DOHH2 (cell line): ENCODE measurements around the gene ARHGAP27.

ENCODE experiments used
- H3F3A ChIP-seq: fragments of 200-600 bp; sonication (generic), shearing (Covaris generic); 2 replicates; pipeline ENCODE4 v1.6.0; 2016; ENCODE audit warnings: antibody characterized with exemption, mild to moderate bottlenecking; ENCODE audit not compliant: control insufficient read depth, insufficient read depth
- H3K27ac ChIP-seq: fragments of 200-600 bp; sonication (generic); 2 replicates; pipeline ENCODE4 v1.5.1; 2014; ENCODE audit warnings: low read depth, mild to moderate bottlenecking, low read length, moderate library complexity
- H3K27me3 ChIP-seq: fragments of 200-600 bp; sonication (generic); 2 replicates; pipeline ENCODE4 v1.6.1; 2014; ENCODE audit warnings: mild to moderate bottlenecking, low read length, mixed read lengths; ENCODE audit not compliant: control insufficient read depth
- H3K36me3 ChIP-seq: fragments of 200-600 bp; sonication (generic); 2 replicates; pipeline ENCODE4 v1.6.1; 2014; ENCODE audit warnings: mild to moderate bottlenecking, low read length, moderate library complexity, mixed read lengths; ENCODE audit not compliant: control insufficient read depth
- H3K4me1 ChIP-seq: fragments of 200-600 bp; sonication (generic); 2 replicates; pipeline ENCODE4 v1.6.1; 2014; ENCODE audit warnings: mild to moderate bottlenecking, low read length, mixed read lengths; ENCODE audit not compliant: control insufficient read depth
- H3K4me2 ChIP-seq: fragments of 200-600 bp; sonication (generic); 2 replicates; pipeline ENCODE4 v1.6.0; 2014; ENCODE audit warnings: mild to moderate bottlenecking, low read length, moderate library complexity
- H3K4me3 ChIP-seq: fragments of 200-600 bp; sonication (generic); 2 replicates; pipeline ENCODE4 v1.5.1; 2014; ENCODE audit warnings: mild to moderate bottlenecking, low read length, mixed read lengths
- H3K79me2 ChIP-seq: fragments of 200-600 bp; sonication (generic); 2 replicates; pipeline ENCODE4 v1.6.1; 2014; ENCODE audit warnings: mild to moderate bottlenecking, low read length, mixed read lengths; ENCODE audit not compliant: control insufficient read depth
- H3K9me2 ChIP-seq: fragments of 200-600 bp; sonication (generic); replicated peaks from 2 replicates; pipeline ENCODE4 v1.6.1; 2014; ENCODE audit warnings: mild to moderate bottlenecking, low read length, mixed read lengths; ENCODE audit not compliant: control insufficient read depth
- H3K9me3 ChIP-seq: fragments of 200-600 bp; sonication (generic); 2 replicates; pipeline ENCODE4 v1.6.1; 2014; ENCODE audit warnings: antibody characterized with exemption, low read length, mixed read lengths; ENCODE audit not compliant: control insufficient read depth, insufficient read depth
- H4K20me1 ChIP-seq: fragments of 200-600 bp; sonication (generic); 2 replicates; pipeline ENCODE4 v1.6.0; 2014; ENCODE audit warnings: low read depth, mild to moderate bottlenecking, antibody characterized with exemption, low read length, moderate library complexity; ENCODE audit not compliant: control insufficient read depth, insufficient read depth
- CTCF ChIP-seq: fragments of 200-600 bp; sonication (generic); IDR thresholded peaks from one replicate; pipeline ENCODE4 v1.5.1; 2014; ENCODE audit warnings: antibody characterized with exemption, mild to moderate bottlenecking, low read depth, low read length; ENCODE audit not compliant: poor library complexity, severe bottlenecking
- EZH2phosphoT487 ChIP-seq: fragments of 200-600 bp; sonication (generic); IDR thresholded peaks from 2 replicates; pipeline ENCODE4 v1.6.1; 2017; ENCODE audit warnings: borderline replicate concordance, mild to moderate bottlenecking, antibody characterized with exemption, low read length, moderate library complexity, mixed read lengths

ARHGAP27 gene

GRCh38 chr17:45364531-45365390, 67.9 kb downstream of the ARHGAP27 start:
- TF ChIP-seq CTCF (no peak), EZH2phosphoT487 (no peak)
- Histone ChIP-seq H3K4me1 (no peaks in the 10 kb centered on the region), H4K20me1 (no peaks in the 10 kb centered on the region), H3K9me2 (no peaks in the 10 kb centered on the region), H3K27ac (no peak overlapping the region), H3K27me3 (peaks cover 27% of the 10 kb centered on the region), H3K4me3 (no peak overlapping the region), H3K9me3 (no peaks in the 10 kb centered on the region), H3K4me2 (no peak overlapping the region), H3F3A (no peaks in the 10 kb centered on the region), H3K79me2 (no peaks in the 10 kb centered on the region), H3K36me3 (no peaks in the 10 kb centered on the region)

- Histone ChIP-seq H3K9me2 (no peaks in the 10 kb centered on the region), H3K4me3 (no peak overlapping the region), H3K4me2 (no peak overlapping the region), H4K20me1 (no peaks in the 10 kb centered on the region), H3K27ac (no peak overlapping the region), H3K36me3 (no peaks in the 10 kb centered on the region), H3K4me1 (no peaks in the 10 kb centered on the region), H3K79me2 (no peaks in the 10 kb centered on the region), H3K27me3 (peaks cover 28% of the 10 kb centered on the region), H3K9me3 (no peaks in the 10 kb centered on the region), H3F3A (no peaks in the 10 kb centered on the region)
- TF ChIP-seq EZH2phosphoT487 (no peak), CTCF (no peak)
Observed at GRCh38 chr17:45363498-45363897, 69.2 kb downstream of the ARHGAP27 start.

GRCh38 chr17:45361976-45362375, 70.7 kb downstream of the ARHGAP27 start:
- Histone ChIP-seq H3K4me3 (no peak overlapping the region), H3K27me3 (peaks cover 42% of the 10 kb centered on the region), H3K4me1 (0 out of 2 replicates have a peak, but pooled peaks cover 2% of the 10 kb centered on the region), H3K36me3 (no peaks in the 10 kb centered on the region), H3K9me2 (no peaks in the 10 kb centered on the region), H3K9me3 (no peaks in the 10 kb centered on the region), H3K4me2 (no peak overlapping the region), H4K20me1 (no peaks in the 10 kb centered on the region), H3K79me2 (no peaks in the 10 kb centered on the region), H3F3A (no peaks in the 10 kb centered on the region), H3K27ac (no peak overlapping the region)
- TF ChIP-seq EZH2phosphoT487, result no peak
- TF ChIP-seq CTCF, result no peak
